Lower leg skin (tissue), 3 donors: ENCODE results near the gene SLC25A24.
"Not testable (repeated sequence)": the region's sequence is repeated elsewhere in the genome, so short reads cannot be mapped to it uniquely, and the experiment has no call there.

ENCODE experiments used
- CTCF ChIP-seq, 3 donors: fragments of 450-650 bp; IDR thresholded peaks; one replicate each; pipeline ENCODE4 v1.5.1; 2016; ENCODE audit warnings: antibody characterized with exemption in 3 of 3, mild to moderate bottlenecking in 3 of 3, moderate library complexity in 2 of 3
- POLR2A ChIP-seq, 2 donors: fragments of 450-650 bp; IDR thresholded peaks; one replicate each; pipeline ENCODE4 v1.6.1; 2016 to 2017; ENCODE audit warnings: antibody characterized with exemption in 2 of 2, mild to moderate bottlenecking in 1 of 2, moderate library complexity in 1 of 2

GRCh38 chr1:108214641-108215465 is 14.7 kb upstream of the SLC25A24 start:
- TF ChIP-seq POLR2A, CTCF (IDR thresholded peaks at IDR 0.05): not testable (repeated sequence)
